Stimulated activated memory B cell treated with anti-CD40 and anti-IgM and Interleukin-4, amounts not matched to agents 10 μg/mL and 1 μg/mL and 100 μg/mL, for 72 hours (primary cell): ENCODE results near the gene SESN1.
"Not testable (repeated sequence)": the region's sequence is repeated elsewhere in the genome, so short reads cannot be mapped to it uniquely, and the experiment has no call there.

Source experiments
- ATAC-seq: fragments of 150-1000 bp; cut with Tn5 transposase; 2 replicates; pipeline ENCODE4 v1.10.0; 2021
- H3K27ac Mint-ChIP-seq: one replicate; pipeline ENCODE4 v1.8.0; 2022; ENCODE audit warnings: mild to moderate bottlenecking, mixed read lengths
- H3K27me3 Mint-ChIP-seq: one replicate; pipeline ENCODE4 v1.8.0; 2022; ENCODE audit warnings: mixed read lengths
- H3K36me3 Mint-ChIP-seq: one replicate; pipeline ENCODE4 v1.8.0; 2022; ENCODE audit warnings: mixed read lengths
- H3K4me1 Mint-ChIP-seq: one replicate; pipeline ENCODE4 v1.8.0; 2022; ENCODE audit warnings: mixed read lengths
- H3K4me3 Mint-ChIP-seq: one replicate; pipeline ENCODE4 v1.8.0; 2022; ENCODE audit warnings: mild to moderate bottlenecking, moderate library complexity, mixed read lengths
- H3K9me3 Mint-ChIP-seq: one replicate; pipeline ENCODE4 v1.8.0; 2022; ENCODE audit warnings: mixed read lengths

Gene SESN1

DNA sequence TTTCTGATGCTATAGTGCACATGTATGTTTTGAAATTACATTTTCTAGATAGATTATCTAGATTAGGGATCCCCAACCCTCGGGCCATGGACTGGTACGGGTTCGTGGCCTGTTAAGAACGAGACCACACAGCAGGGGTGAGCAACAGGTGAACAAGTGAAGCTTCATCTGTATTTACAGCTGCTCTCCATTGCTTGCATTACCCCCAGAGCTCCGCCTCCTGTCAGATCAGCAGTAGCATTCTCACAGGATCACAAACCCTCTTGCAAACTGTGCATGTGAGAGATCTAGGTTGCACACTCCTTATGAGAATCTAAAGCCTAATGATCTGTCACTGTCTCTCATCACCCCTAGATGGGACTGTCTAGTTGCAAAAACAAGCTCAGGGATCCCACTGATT lies 11.0 kb upstream of the SESN1 start:
- ATAC-seq, result no peak
- no peak overlapping the region for H3K27ac Mint-ChIP-seq
- H3K4me1 Mint-ChIP-seq, result no peaks in the 10 kb centered on the region
- H3K27me3 Mint-ChIP-seq, result no peaks in the 10 kb centered on the region
- no peak overlapping the region for H3K4me3 Mint-ChIP-seq
- H3K36me3 Mint-ChIP-seq, result peaks cover 19% of the 10 kb centered on the region
- no peaks in the 10 kb centered on the region for H3K9me3 Mint-ChIP-seq

- ATAC-seq, result no peak
- H3K27ac Mint-ChIP-seq, result no peak overlapping the region
- no peaks in the 10 kb centered on the region for H3K27me3 Mint-ChIP-seq
Observed at GRCh38 chr6:109104512-109104911, 9.9 kb upstream of the SESN1 start.

GRCh38 chr6:109103942-109104341 lies 9.3 kb upstream of the SESN1 start:
- Mint-ChIP-seq H3K36me3 (peaks cover 16% of the 10 kb centered on the region), H3K4me1 (no peaks in the 10 kb centered on the region), H3K4me3 (no peak overlapping the region), H3K9me3 (no peaks in the 10 kb centered on the region), H3K27me3 (no peaks in the 10 kb centered on the region), H3K27ac (no peak overlapping the region)
- no peak for ATAC-seq

More at GRCh38 chr6:109104512-109104911, 9.9 kb upstream of the SESN1 start:
- Mint-ChIP-seq H3K9me3 (no peaks in the 10 kb centered on the region), H3K4me3 (no peak overlapping the region), H3K36me3 (peaks cover 13% of the 10 kb centered on the region), H3K4me1 (no peaks in the 10 kb centered on the region)

DNA sequence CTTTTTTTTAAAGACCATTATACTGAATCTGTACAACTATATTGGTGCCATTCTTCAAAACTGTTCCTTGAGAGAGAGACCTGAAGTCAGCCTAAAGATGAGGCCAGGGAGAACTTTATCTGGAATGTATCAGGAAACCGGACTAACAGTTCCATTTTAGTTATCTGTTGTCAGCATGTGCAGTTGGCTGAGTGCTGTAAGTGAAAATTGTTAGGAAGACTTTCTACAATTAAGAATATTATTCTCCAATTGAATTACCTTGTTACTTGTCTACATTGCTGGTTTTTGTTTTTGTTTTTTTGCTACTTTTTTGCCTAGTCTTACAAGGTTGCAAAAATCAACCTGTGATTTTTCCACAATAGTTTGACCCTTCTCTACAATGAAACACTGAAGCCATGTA lies 8.1 kb upstream of the SESN1 start:
- Mint-ChIP-seq H3K9me3 (no peaks in the 10 kb centered on the region), H3K4me1 (no peaks in the 10 kb centered on the region), H3K4me3 (no peak overlapping the region), H3K36me3 (peaks cover 19% of the 10 kb centered on the region), H3K27me3 (no peaks in the 10 kb centered on the region), H3K27ac (no peak overlapping the region)
- no peak for ATAC-seq

- ATAC-seq, result no peak
- no peaks in the 10 kb centered on the region for H3K27me3 Mint-ChIP-seq
- H3K4me3 Mint-ChIP-seq, result no peak overlapping the region
- peaks cover 19% of the 10 kb centered on the region for H3K36me3 Mint-ChIP-seq
- H3K27ac Mint-ChIP-seq, result no peak overlapping the region
- no peaks in the 10 kb centered on the region for H3K9me3 Mint-ChIP-seq
- H3K4me1 Mint-ChIP-seq, result peaks cover 29% of the 10 kb centered on the region
Observed at GRCh38 chr6:109097661-109098060, 3.0 kb upstream of the SESN1 start.

DNA sequence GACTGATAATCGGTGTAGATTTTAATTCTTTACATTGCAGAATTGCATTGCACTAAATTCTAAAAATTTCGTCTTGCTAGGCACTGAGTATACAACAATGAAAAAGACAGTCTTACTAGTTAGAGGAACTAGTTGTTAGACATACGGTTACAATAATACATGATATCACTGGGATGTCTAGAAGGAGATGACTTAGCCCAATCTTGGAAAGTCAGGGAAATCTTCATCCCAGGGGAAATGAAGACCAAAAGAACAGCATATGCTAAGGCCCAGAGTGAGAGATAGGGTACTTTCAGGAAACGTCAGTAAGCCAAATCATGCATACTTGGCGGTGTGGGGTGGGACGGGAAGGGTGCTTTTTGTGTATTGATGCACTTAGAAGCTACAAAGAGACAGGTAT lies 1.6 kb upstream of the SESN1 start:
- H3K27ac Mint-ChIP-seq, result peak overlapping the region; percentile 98
- ATAC-seq, result no peak
- peaks cover 44% of the 10 kb centered on the region for H3K4me1 Mint-ChIP-seq
- H3K4me3 Mint-ChIP-seq, result peak overlapping the region; percentile 98
- no peaks in the 10 kb centered on the region for H3K27me3 Mint-ChIP-seq
- no peaks in the 10 kb centered on the region for H3K9me3 Mint-ChIP-seq
- H3K36me3 Mint-ChIP-seq, result peaks cover 12% of the 10 kb centered on the region

DNA sequence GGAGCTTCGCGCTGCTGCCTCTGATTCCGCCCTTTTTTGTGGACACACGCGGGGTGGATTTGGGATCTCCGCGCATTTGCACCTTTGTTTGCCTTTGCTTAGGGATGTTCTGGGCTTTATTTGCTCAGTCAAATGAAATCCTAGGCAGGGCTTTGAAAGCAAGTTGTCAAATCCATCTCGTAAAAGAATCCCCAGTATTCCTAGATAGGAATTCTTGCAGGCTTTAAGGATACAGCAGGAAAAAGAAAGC lies 1.1 kb upstream of the SESN1 start:
- Mint-ChIP-seq H3K36me3 (peaks cover 12% of the 10 kb centered on the region), H3K27ac (peak overlapping the region; percentile 98), H3K9me3 (no peaks in the 10 kb centered on the region), H3K4me1 (peaks cover 48% of the 10 kb centered on the region), H3K4me3 (peak overlapping the region; percentile 98), H3K27me3 (no peaks in the 10 kb centered on the region)
- no peak for ATAC-seq

DNA sequence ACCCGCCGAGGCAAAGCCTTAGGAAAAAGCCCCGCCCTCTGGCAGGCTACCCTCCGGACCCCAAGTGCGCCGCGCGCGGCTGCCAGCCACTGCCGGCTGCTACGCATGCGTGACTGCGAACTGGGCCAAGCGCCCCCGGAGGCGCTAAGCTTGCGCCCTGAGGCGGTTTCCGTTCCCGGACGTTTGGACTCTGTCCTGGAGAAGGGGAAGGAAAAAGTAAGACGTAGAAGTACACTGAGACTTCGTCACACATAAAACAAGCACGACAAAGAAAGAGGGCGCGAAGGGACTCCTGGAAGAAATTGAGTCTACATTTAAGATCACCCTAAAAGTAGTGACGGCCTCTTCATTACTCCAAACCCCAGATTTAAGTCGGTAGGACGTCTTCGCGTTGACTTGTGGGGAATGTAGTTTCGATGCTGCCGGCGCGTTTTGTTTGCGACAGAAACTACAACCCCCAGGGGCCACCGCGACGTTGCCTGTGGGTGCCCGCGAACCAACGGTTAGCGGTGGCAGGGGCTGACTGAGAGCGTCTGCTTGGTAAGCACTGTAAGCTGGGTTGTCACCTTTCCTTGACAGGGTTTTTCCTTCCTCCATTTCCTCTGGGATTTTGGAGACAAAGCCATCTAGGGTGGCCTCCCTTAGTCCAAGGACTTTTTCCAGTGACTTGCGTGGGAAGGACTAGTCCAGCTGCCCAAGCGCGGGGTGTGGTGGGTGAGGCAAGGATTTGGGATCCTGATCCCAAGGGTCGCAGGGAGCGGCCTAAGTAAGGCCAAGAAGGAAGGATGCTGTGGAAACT lies 589 bp upstream of the SESN1 start, which contains the start of gene CEP57L1:
CEP57L1 (plus strand) TSS at position 472 of the 799 bp plus-strand sequence. CDS start 49,715 bp downstream, outside the sequence.
- peaks cover 54% of the 10 kb centered on the region for H3K4me1 Mint-ChIP-seq
- peak; percentile 88 for ATAC-seq
- peaks cover 12% of the 10 kb centered on the region for H3K36me3 Mint-ChIP-seq
- H3K4me3 Mint-ChIP-seq, result peak within 1 kb of the TSS; percentile 98
- no peaks in the 10 kb centered on the region for H3K9me3 Mint-ChIP-seq
- H3K27me3 Mint-ChIP-seq, result no peaks in the 10 kb centered on the region
- peak within 1 kb of the TSS; percentile 98 for H3K27ac Mint-ChIP-seq

GRCh38 chr6:109093732-109094415 lies 772 bp downstream of the SESN1 start:
- no peaks in the 10 kb centered on the region for H3K27me3 Mint-ChIP-seq
- peaks cover 2% of the 10 kb centered on the region for H3K36me3 Mint-ChIP-seq
- H3K27ac Mint-ChIP-seq, result peak overlapping the region; percentile 98
- peaks cover 65% of the 10 kb centered on the region for H3K4me1 Mint-ChIP-seq
- no peak for ATAC-seq
- H3K4me3 Mint-ChIP-seq, result peak overlapping the region; percentile 98
- H3K9me3 Mint-ChIP-seq, result no peaks in the 10 kb centered on the region

DNA sequence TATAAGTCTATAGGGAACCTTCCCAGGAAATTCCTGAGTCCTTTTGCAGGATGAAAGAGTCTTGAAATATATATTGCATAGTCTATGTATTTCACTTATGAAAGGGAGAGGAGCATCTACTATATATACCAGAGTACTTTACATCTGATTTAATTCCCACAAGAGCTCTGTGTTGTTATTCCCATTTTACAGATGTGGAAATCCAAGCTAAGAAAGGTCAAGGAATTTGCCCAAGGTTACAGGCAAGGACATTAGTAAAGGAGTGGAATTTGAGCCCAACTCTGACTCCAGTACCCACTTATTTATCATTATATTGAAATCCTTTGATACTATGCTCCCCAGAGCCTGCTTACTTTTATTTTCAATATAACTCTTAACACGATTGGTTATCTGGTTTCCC lies 2.6 kb downstream of the SESN1 start:
- Mint-ChIP-seq H3K27me3 (no peaks in the 10 kb centered on the region), H3K4me3 (peak overlapping the region; percentile 12), H3K9me3 (no peaks in the 10 kb centered on the region), H3K4me1 (peaks cover 72% of the 10 kb centered on the region), H3K36me3 (peaks cover 4% of the 10 kb centered on the region), H3K27ac (no peak overlapping the region)
- ATAC-seq, result no peak

GRCh38 chr6:109091314-109092024 lies 3.2 kb downstream of the SESN1 start:
- ATAC-seq, result no peak
- Mint-ChIP-seq H3K36me3 (peaks cover 5% of the 10 kb centered on the region), H3K4me1 (peaks cover 69% of the 10 kb centered on the region), H3K27ac (no peak overlapping the region), H3K9me3 (no peaks in the 10 kb centered on the region), H3K27me3 (no peaks in the 10 kb centered on the region), H3K4me3 (no peak overlapping the region)

- ATAC-seq, result no peak
- H3K4me1 Mint-ChIP-seq, result peaks cover 56% of the 10 kb centered on the region
- H3K27ac Mint-ChIP-seq, result peak overlapping the region; percentile 37
- H3K36me3 Mint-ChIP-seq, result peaks cover 5% of the 10 kb centered on the region
- no peaks in the 10 kb centered on the region for H3K27me3 Mint-ChIP-seq
- H3K9me3 Mint-ChIP-seq, result no peaks in the 10 kb centered on the region
- no peak overlapping the region for H3K4me3 Mint-ChIP-seq
Observed at GRCh38 chr6:109088995-109089394, 5.7 kb downstream of the SESN1 start.

DNA sequence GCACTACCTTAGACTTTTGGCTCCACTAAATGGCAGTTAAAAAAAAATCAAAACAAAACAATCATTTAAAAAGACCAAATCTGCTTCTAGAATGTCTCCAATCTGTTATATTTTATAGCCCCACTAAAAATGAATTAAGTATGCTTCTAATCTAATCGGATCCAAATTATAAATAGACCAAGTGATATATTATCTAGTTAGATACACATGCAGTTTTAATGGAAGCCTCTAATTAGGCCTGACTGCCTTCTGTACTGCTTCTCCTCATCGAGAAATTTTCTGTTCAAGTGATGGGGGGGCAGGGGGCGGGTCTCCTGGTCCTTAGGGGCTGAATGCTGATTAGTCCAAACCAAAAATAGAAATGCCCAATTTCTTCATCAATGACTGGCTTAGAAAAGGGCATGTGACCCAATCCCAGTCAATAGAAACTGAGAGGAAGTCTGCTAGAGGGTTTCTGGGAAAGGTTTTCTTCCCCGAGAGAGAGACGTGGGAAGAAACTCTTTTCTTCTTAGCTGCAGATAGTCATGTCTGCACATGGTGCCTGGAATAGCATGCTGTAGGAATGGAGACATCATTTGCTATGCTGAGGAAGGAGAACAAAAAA lies 6.9 kb downstream of the SESN1 start:
- Mint-ChIP-seq H3K27me3 (no peaks in the 10 kb centered on the region), H3K4me3 (no peak overlapping the region), H3K36me3 (peaks cover 5% of the 10 kb centered on the region), H3K4me1 (peaks cover 48% of the 10 kb centered on the region), H3K27ac (no peak overlapping the region), H3K9me3 (no peaks in the 10 kb centered on the region)
- ATAC-seq, result no peak

DNA sequence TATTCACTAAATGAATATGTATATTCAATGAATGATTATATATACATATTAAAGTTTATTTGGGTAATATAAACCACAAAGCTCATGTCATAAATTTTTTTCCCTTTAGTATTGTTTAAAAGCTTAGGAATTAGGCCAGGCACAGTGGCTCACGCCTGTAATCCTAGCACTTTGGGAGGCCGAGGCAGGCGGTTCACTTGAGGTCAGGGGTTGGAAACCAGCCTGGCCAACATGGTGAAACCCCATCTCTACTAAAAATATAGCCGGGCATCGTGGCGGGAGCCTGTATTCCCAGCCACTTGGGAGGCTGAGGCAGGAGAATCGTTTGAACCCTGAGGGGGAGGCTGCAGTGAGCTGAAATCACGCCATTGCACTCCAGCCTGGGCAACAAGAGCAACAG lies 10.5 kb downstream of the SESN1 start:
- not testable (repeated sequence) for H3K4me3 Mint-ChIP-seq, H3K9me3 Mint-ChIP-seq, H3K27ac Mint-ChIP-seq, H3K36me3 Mint-ChIP-seq, ATAC-seq, H3K27me3 Mint-ChIP-seq
- H3K4me1 Mint-ChIP-seq, result peaks cover 14% of the 10 kb centered on the region

- no peaks in the 10 kb centered on the region for H3K27me3 Mint-ChIP-seq
- H3K4me1 Mint-ChIP-seq, result peaks cover 10% of the 10 kb centered on the region
- H3K27ac Mint-ChIP-seq, result no peak overlapping the region
Observed at GRCh38 chr6:109083657-109084056, 11.0 kb downstream of the SESN1 start.

More at GRCh38 chr6:109083657-109084056, 11.0 kb downstream of the SESN1 start:
- Mint-ChIP-seq H3K9me3 (no peaks in the 10 kb centered on the region), H3K36me3 (peaks cover 5% of the 10 kb centered on the region), H3K4me3 (no peak overlapping the region)
- no peak for ATAC-seq
